SK-N-MC (cell line): ENCODE results near the gene LRPPRC.

Source experiments
- DNase-seq: peaks from one replicate; pipeline ENCODE4 v3.0.0-alpha.2; 2011; ENCODE audit warnings: low read depth, low spot score
- H3K27ac ChIP-seq: fragments of 200-600 bp; sonication (generic); 2 replicates; pipeline ENCODE4 v1.5.1; 2016; ENCODE audit warnings: mixed run types
- H3K36me3 ChIP-seq: fragments of 200-600 bp; sonication (generic); 2 replicates; pipeline ENCODE4 v1.6.1; 2017; ENCODE audit warnings: antibody characterized with exemption, low read length, mixed read lengths; ENCODE audit not compliant: insufficient read depth
- H3K4me3 ChIP-seq: fragments of 200-600 bp; sonication (generic); 2 replicates; pipeline ENCODE4 v1.5.1; 2016
- H3K9ac ChIP-seq: fragments of 200-600 bp; sonication (generic); 2 replicates; pipeline ENCODE4 v1.8.0; 2017; ENCODE audit warnings: mixed run types, mixed read lengths; ENCODE audit not compliant: insufficient read length
- H3K9me3 ChIP-seq: fragments of 200-600 bp; sonication (generic); 2 replicates; pipeline ENCODE4 v1.6.1; 2017; ENCODE audit warnings: low read depth, mild to moderate bottlenecking, antibody characterized with exemption, low read length, moderate library complexity, mixed read lengths
- EZH2 ChIP-seq: fragments of 200-600 bp; sonication (generic); IDR thresholded peaks from one replicate; pipeline ENCODE4 v1.6.1; 2017; ENCODE audit warnings: antibody characterized with exemption
- FOXP2 ChIP-seq: optimal IDR thresholded peaks from 2 replicates; pipeline ENCODE3; 2011; ENCODE audit warnings: mild to moderate bottlenecking, moderate library complexity; ENCODE audit not compliant: insufficient read depth; ENCODE audit errors: extremely low read length, control extremely low read depth
- POLR2AphosphoS5 ChIP-seq: IDR thresholded peaks from 2 replicates; pipeline ENCODE4 v1.6.1; 2012; ENCODE audit warnings: mild to moderate bottlenecking, low read depth, low read length, borderline replicate concordance

LRPPRC gene

GRCh38 chr2:43993437-43993836, 2.4 kb downstream of the LRPPRC start:
- Histone ChIP-seq H3K27ac (no peak overlapping the region), H3K9ac (no peak overlapping the region), H3K4me3 (peak overlapping the region; percentile 99), H3K9me3 (no peaks in the 10 kb centered on the region), H3K36me3 (peaks cover 62% of the 10 kb centered on the region)
- DNase-seq = no peak
- TF ChIP-seq EZH2 = no peak
- no peak for TF ChIP-seq FOXP2
- no peak for TF ChIP-seq POLR2AphosphoS5

- no peaks in the 10 kb centered on the region for H3K9me3 ChIP-seq
- H3K9ac ChIP-seq = no peak overlapping the region
- H3K36me3 ChIP-seq = peaks cover 85% of the 10 kb centered on the region
- no peak for DNase-seq
- H3K27ac ChIP-seq = no peak overlapping the region
- H3K4me3 ChIP-seq = no peak overlapping the region
- TF ChIP-seq POLR2AphosphoS5 (no peak), FOXP2 (no peak), EZH2 (no peak)
Observed at GRCh38 chr2:43989545-43989944, 6.2 kb downstream of the LRPPRC start.

- no peak overlapping the region for H3K4me3 ChIP-seq
- DNase-seq = no peak
- TF ChIP-seq EZH2 (no peak), FOXP2 (no peak), POLR2AphosphoS5 (no peak)
- peaks cover 75% of the 10 kb centered on the region for H3K36me3 ChIP-seq
- H3K27ac ChIP-seq = no peak overlapping the region
- no peak overlapping the region for H3K9ac ChIP-seq
- no peaks in the 10 kb centered on the region for H3K9me3 ChIP-seq
Observed at GRCh38 chr2:43986600-43986999, 9.2 kb downstream of the LRPPRC start.

DNA sequence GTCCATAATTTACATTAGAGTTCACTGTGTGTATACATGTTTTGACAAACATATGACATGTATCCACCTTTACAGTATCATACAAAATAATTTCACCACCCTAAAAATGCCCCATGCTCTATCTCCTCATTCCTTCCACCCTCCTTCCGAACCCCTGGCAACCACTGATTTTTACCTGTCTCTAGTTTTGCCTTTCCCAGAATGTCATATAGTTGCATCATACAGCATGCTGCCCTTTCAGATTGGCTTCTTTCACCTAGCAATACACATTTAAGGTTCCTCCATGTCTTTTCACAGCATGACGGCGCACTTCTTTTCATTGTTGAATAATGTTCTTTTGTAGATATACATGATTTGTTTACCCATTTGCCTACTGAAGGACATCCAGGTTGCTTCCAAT, 10.4 kb downstream of the LRPPRC start:
- TF ChIP-seq FOXP2 (no peak), EZH2 (no peak), POLR2AphosphoS5 (no peak)
- no peaks in the 10 kb centered on the region for H3K9me3 ChIP-seq
- no peak for DNase-seq
- no peak overlapping the region for H3K9ac ChIP-seq
- peak overlapping the region; percentile 63; the same call in 1 of the 2 replicates for H3K27ac ChIP-seq
- peaks cover 78% of the 10 kb centered on the region for H3K36me3 ChIP-seq
- H3K4me3 ChIP-seq = no peak overlapping the region

- DNase-seq = no peak
- no peak overlapping the region for H3K4me3 ChIP-seq
- H3K9me3 ChIP-seq = no peaks in the 10 kb centered on the region
- peaks cover 78% of the 10 kb centered on the region for H3K36me3 ChIP-seq
- TF ChIP-seq POLR2AphosphoS5 (no peak), EZH2 (no peak), FOXP2 (no peak)
- no peak overlapping the region for H3K9ac ChIP-seq
- H3K27ac ChIP-seq = no peak overlapping the region; the same call in 1 of the 2 replicates
Observed at GRCh38 chr2:43984533-43984932, 11.3 kb downstream of the LRPPRC start.

DNA sequence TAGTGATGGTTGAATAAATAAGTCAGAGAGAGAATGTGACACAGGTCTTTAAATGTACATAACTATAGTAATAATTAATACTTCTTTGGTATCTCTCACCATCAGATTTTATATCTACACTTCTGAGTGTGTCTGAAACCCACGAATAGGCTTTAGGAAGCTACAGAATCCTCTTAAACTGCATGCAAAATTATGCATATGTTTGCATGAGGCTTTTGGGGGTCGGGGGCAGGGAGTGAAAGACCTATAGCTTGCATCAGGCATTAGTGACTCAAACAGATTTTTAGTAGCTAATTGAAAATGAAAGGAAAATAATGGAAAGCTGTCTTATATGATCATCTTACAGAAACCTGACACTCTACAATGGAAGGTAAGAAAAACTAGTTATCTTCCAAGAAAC, 14.9 kb downstream of the LRPPRC start:
- TF ChIP-seq FOXP2 (no peak), EZH2 (no peak), POLR2AphosphoS5 (no peak)
- peaks cover 84% of the 10 kb centered on the region for H3K36me3 ChIP-seq

DNA sequence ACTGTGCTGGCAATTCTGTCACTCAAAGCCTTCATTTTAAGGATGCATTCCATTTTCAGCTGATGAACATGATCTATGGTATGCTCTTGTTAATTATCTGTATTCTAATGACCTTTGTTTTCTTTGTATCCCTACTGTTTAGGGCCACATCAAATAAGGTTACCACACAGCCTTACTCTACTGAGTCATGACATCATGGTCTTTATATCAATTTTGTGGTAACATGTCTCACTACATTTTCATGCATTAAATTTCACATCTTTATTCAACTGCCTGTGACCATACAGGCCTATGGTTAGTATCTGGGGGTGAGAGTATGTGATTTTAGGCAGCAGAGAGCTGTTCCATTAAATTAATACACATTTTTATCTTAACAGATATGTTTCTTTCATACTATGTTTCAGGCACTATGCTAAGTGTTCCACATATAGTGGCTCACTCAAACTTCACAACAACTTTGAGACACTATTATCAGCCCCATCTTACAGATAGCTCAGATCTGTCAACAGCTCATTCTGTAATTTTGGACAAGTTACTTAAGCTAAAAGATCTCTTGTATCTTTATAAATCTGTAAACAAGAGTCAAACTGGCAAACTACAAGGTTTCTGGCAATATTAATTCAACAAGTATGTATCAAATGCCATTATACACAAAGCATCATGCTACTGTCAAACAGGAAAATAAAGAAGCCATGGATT, 18.0 kb downstream of the LRPPRC start:
- TF ChIP-seq POLR2AphosphoS5 (no peak), EZH2 (no peak), FOXP2 (no peak)
- no peak overlapping the region for H3K4me3 ChIP-seq
- H3K27ac ChIP-seq = no peak overlapping the region
- H3K36me3 ChIP-seq = peaks cover 97% of the 10 kb centered on the region
- H3K9me3 ChIP-seq = no peaks in the 10 kb centered on the region
- DNase-seq = no peak
- no peak overlapping the region for H3K9ac ChIP-seq

More for the DNA sequence above, 14.9 kb downstream of the LRPPRC start:
- Histone ChIP-seq H3K9ac (no peak overlapping the region), H3K27ac (no peak overlapping the region), H3K4me3 (no peak overlapping the region), H3K9me3 (no peaks in the 10 kb centered on the region)
- no peak for DNase-seq

DNA sequence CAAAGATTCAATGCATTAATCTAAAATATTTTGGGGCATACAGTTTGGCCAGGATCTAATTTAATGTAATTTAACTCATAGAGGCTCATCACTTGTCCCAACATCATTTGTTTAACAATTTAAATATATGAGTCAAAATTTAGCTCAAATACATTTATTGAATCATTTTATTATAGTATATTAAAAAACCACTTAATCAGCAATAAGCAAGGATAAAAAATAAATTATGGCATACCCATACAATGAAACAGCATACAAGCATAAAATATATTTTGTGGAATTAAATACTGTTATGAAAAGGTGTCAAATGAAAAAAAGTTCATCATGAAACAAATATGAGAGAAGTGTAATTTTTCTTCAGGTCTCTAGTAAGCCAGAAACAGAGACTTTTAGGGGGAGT, 34.9 kb downstream of the LRPPRC start:
- Histone ChIP-seq H3K9me3 (no peaks in the 10 kb centered on the region), H3K9ac (no peak overlapping the region), H3K36me3 (peaks cover 93% of the 10 kb centered on the region), H3K4me3 (no peak overlapping the region), H3K27ac (no peak overlapping the region)
- TF ChIP-seq POLR2AphosphoS5 (no peak), EZH2 (no peak), FOXP2 (no peak)
- no peak for DNase-seq

DNA sequence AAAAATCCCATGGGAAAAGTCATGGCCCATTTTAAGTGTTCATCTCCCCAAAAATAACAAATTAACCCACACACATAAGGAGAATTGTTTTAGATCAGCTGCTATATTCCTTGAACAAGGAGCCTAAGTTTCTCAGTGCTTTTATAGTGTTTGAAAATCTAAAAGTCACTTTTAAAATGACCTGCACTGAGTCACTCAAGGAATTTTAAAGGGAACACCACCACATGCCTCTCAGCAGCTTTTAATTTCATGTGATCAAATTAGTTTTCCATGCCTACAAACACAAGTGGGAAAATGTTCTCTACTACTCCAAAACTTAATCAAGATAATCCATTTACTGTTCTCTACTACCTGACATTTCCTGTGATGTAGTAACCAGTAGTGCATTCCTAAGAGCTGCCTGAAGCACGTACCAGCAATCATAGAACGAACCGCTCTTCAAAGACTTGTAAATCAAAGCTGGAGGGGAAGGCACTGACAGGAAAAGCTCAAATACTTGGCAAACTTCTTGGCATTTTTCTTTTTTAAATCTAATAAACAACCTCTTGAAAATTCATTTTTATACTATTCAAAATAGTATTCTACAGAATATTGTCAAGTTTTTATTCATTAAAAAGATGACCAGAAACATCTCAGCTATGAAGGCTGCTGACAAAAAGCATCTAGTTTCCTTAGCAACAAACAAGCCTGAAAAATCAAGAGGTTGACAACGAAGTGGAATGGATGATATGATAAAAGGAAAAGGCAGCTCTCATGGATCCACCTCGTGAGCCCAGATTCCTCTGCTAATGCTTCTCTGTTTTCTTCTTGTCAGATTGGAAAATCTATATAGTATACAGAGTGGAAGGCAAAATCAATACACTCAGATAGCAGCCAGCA, 37.2 kb downstream of the LRPPRC start:
- Histone ChIP-seq H3K4me3 (no peak overlapping the region), H3K9ac (no peak overlapping the region), H3K9me3 (no peaks in the 10 kb centered on the region), H3K36me3 (peaks cover 98% of the 10 kb centered on the region), H3K27ac (no peak overlapping the region)
- TF ChIP-seq FOXP2 (no peak), POLR2AphosphoS5 (no peak), EZH2 (no peak)
- DNase-seq = no peak
